GM18519 (cell line): ENCODE measurements around the gene MTHFR.

Experiments
- ATAC-seq: cut with Tn5 transposase; IDR thresholded peaks from one replicate; pipeline ENCODE4 v1.9.1; 2021; ENCODE audit warnings: mild to moderate bottlenecking, moderate library complexity; ENCODE audit not compliant: unreplicated experiment, low FRiP score

MTHFR gene

GRCh38 chr1:11761988-11762406 is 43.8 kb downstream of the MTHFR start, which contains the start of gene C1orf167:
C1orf167 (plus strand) TSS chr1:11762193; CDS start chr1:11764401, 2,208 bp downstream.
- ATAC-seq, result no peak

GRCh38 chr1:11761285-11761684 is 44.5 kb downstream of the MTHFR start:
- no peak for ATAC-seq

GRCh38 chr1:11759791-11760190 is 46.0 kb downstream of the MTHFR start:
- no peak for ATAC-seq

GRCh38 chr1:11757047-11757446 is 48.7 kb downstream of the MTHFR start:
- no peak for ATAC-seq

- ATAC-seq, result no peak
Observed at GRCh38 chr1:11753555-11754208, 52.1 kb downstream of the MTHFR start.

GRCh38 chr1:11752359-11753088 is 53.2 kb downstream of the MTHFR start:
- no peak for ATAC-seq

GRCh38 chr1:11751087-11751486 is 54.7 kb downstream of the MTHFR start:
- no peak for ATAC-seq

- no peak for ATAC-seq
Observed at GRCh38 chr1:11749996-11750395, 55.8 kb downstream of the MTHFR start.

GRCh38 chr1:11749203-11749689 is 56.5 kb downstream of the MTHFR start:
- no peak for ATAC-seq

- no peak for ATAC-seq
Observed at GRCh38 chr1:11748294-11749202, 57.2 kb downstream of the MTHFR start.

- no peak for ATAC-seq
Observed at GRCh38 chr1:11746795-11747487, 58.8 kb downstream of the MTHFR start.

GRCh38 chr1:11746092-11746491 is 59.7 kb downstream of the MTHFR start:
- ATAC-seq, result no peak

- ATAC-seq, result no peak
Observed at GRCh38 chr1:11744287-11744686, 61.5 kb downstream of the MTHFR start.

- no peak for ATAC-seq
Observed at GRCh38 chr1:11741919-11742558, 63.7 kb downstream of the MTHFR start.

GRCh38 chr1:11741482-11741881 is 64.3 kb downstream of the MTHFR start:
- ATAC-seq, result no peak

- ATAC-seq, result no peak
Observed at GRCh38 chr1:11740258-11741192, 65.2 kb downstream of the MTHFR start.

- ATAC-seq, result no peak
Observed at GRCh38 chr1:11738783-11739182, 67.0 kb downstream of the MTHFR start.

- no peak for ATAC-seq
Observed at GRCh38 chr1:11738096-11738495, 67.7 kb downstream of the MTHFR start.
